HG03460 (cell line): ENCODE results near the gene SOX21.

Experiments
- ATAC-seq: cut with Tn5 transposase; IDR thresholded peaks from one replicate; pipeline ENCODE4 v1.9.1; 2021; ENCODE audit not compliant: unreplicated experiment

SOX21 gene

DNA sequence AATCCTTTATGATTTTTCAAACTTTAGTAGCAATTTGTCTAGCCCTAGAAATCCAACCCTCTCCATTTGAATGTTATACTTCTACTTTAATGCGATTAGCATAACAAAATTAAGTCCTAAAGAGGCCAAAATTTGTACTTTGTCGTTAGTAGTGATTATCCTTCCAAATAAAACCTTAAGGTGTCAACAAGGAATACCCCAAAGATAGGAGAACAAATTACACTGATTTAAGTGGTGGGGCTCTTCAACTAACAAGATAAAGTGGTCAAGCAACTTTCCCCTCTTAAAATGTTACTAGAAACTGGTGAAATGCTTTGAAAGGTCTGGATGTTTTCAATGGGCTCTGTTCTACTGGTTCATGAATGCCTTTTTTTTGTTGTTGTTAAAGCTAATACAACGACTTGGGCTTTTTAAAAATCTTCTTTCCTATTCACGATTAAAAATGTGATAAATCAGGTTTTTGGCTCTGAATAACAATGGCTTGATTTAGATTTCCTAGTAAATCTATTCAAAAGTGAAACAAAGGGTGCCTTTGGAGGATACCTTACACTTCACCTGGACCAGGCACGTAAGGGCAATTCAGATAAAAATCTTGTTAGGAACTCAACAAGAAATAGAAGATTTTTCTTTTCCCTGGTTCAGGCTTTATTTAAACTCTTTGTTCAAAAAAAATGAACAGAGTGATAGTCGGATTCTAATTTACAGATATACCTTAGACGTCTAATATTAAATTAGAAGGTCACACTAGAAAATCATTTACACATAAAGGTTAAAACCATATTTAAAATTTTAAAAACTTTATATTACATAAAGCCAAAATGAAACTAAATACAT, 3.1 kb downstream of the SOX21 start:
- no peak for ATAC-seq

DNA sequence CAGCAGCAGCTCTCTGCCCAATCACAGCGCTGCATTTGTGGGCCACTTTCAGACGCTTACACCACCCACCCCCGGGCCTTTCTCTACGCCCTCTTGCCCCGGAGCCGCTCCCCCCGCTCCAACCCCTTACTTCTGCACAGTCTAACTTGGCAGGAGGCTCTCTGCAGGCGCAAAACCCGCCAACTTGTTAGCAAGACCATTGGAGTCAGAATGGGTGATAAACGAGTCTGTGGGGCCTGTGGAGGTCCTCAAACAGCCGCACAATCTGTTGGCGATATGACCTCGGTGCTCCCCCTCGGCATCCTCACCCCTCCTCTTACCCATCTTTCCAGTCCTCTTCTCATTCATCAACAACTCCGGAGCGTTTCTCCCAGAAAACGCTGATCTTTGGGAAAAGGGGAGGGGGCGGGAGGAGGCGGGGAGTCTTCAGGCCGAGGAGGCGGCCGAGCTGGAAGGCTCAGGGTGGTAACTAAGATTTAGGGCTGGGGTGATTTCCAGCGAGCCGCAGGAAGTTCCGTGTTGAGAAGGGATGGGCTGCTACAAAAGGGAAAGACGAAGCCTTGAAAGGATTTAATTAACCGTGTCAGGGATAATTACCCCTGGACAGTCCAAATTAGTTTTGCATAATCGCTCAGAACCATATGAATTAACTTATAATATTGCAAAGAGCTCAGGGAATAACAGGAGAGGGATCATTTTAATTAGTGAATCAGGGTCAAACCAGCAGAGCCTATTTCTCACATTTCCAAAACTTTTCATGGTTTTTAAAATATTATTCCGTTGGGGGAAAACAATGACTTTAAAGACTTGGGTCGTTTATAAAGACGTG, 4.1 kb downstream of the SOX21 start:
- no peak for ATAC-seq

GRCh38 chr13:94707400-94708021, 4.8 kb downstream of the SOX21 start:
- no peak for ATAC-seq

GRCh38 chr13:94706843-94707399, 5.4 kb downstream of the SOX21 start:
- ATAC-seq = no peak

- ATAC-seq = no peak
Observed at GRCh38 chr13:94706101-94706842, 6.1 kb downstream of the SOX21 start.

GRCh38 chr13:94705081-94706030, 7.0 kb downstream of the SOX21 start:
- no peak for ATAC-seq

DNA sequence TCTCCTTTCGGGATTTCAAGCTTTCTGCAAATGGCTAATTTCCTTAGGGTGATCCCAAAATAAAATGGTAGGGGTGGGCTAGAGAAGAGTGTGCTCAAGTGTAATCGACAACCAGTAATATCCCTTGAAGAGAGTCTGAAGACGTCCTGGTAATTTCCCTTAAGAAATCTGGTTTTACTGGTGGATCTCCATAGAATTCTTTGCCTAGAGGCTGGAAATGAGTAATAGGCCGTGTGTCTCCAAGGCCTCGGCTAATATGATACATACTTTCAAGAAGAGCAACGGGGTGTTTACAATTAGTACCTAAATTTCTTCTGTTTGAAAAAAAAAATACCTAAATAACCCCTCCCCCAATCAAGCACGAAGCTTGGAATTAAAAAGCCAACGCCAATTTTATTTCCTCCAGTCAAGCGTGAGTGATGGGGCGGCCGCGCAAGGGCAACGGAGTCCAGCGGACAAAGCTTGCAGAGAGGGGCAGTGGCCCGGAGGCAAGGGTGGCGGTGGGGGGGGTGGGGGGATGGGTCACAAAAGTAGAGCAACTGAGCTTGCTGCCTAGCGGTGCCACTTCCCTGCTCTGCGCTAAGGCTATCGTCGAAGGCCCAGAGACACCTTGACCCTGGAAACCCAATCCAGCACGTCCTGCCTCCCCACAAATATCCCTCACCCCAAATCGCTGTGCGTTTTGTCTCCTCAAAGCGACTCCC, 7.8 kb downstream of the SOX21 start:
- ATAC-seq = no peak

GRCh38 chr13:94703721-94704314, 8.5 kb downstream of the SOX21 start:
- no peak for ATAC-seq

DNA sequence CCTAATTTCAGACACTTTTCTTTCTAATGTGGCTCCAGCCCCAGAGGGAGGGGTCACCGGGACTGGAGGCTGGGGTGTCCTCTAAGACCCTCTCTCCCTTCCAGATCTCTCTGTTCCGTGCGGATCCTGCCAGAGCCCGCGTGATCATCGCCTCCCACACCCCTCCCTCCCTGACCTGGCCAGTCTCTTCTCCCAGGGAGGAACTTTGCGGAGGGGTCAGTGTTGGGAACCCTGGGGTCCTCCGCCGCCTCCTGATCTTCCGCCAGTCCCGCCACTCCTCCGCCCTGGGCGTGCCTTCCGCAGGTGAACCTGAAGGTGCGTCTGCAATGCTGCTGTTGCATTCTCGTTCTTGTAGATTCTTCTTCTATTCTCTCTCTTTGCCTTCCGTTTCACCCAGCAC, 9.1 kb downstream of the SOX21 start:
- no peak for ATAC-seq

- no peak for ATAC-seq
Observed at GRCh38 chr13:94702181-94703041, 9.9 kb downstream of the SOX21 start.

DNA sequence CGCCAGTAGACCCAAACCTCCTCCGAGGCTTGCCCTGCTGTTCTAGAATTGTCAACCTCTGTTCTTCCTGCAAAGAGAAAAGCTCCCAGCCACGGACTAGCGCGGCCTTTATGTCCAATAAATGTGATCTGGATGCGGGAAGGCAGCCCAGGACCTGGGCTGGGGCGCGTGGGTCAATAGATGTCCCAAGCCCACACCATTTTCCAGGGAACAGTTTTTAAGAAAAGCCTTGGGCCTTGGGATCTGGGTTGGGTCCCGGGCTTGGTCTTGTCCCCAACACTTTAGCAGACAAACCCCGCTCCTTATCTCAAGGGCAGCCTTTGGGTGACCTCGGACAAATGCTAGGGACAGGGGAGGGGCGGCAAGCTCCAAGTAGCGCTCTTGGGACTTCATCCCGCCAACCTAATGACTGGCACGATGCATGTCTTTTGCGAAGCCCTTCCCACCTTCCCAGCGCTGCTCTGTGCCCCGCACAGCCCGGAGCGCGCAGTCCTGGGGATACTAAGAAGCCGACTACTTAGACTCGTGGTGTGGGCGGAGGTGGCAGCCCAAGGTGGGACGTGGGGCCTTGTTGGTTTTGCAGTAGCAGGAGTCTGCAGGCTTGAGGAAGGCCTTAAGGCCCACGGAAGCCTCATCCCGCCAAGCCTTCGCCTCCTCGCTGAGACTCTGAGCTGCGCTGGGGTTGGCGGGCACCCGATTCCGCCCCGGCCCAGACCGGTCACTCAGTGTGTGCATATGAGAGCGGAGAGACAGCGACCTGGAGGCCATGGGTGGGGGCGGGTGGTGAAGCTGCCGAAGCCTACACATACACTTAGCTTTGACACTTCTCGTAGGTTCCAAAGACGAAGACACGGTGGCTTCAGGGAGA, 10.8 kb downstream of the SOX21 start:
- ATAC-seq = no peak

GRCh38 chr13:94700536-94700935, 11.8 kb downstream of the SOX21 start:
- ATAC-seq = no peak

DNA sequence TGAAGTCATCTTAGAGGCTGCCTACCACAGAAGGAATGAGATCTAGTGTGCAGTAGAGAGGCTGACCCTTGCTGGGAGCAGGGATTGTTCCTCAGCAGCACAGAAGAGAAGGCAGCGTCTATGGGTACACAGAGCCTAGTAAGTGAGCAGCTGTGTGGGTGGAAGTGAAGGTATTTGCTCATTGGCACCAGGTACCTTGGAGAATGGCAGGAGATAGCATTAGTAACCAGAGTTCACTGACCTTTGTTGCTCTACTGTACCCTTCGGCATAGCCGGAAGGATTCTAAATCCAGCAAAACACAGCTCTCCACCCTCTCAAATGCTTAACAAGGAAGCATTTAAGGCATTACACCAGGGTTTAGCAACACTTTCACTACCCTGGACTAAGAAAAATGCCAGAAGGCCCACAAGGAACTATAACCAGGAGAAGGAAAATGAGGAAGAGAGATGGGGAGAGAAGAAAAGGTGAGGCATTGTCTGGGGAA, 12.3 kb downstream of the SOX21 start:
- ATAC-seq = no peak

GRCh38 chr13:94696171-94696570, 16.2 kb downstream of the SOX21 start:
- no peak for ATAC-seq

- no peak for ATAC-seq
Observed at GRCh38 chr13:94692030-94692429, 20.3 kb downstream of the SOX21 start.

GRCh38 chr13:94683409-94683808, 28.9 kb downstream of the SOX21 start:
- no peak for ATAC-seq

DNA sequence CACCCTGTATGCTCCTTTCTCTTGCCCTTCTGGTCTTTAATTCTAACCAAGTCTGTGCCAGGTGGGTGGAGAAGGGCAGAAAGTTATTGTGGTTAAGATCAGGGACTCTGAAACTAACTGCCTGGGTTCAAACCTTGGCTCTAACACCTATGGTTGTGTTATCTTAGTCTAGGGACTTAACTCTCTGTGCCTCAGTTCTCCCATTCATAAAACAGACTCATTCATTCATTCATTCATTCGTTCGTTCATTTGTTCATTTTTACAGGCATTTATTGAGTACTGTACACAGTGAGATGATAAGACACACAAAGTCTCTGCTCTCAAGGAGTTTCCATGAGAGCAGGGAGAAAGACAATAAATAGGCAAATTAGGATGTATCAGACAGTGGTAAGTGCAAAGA, 30.1 kb downstream of the SOX21 start:
- no peak for ATAC-seq
